ENCODE data around the gene PSMD6. TPM values are rescaled to one million over a fixed set of nuclear protein-coding genes. Genes with fewer than 3 reads are reported as not detected.

Gene PSMD6
- total RNA-seq, 1 donor from 2014 or later = 81.5 TPM

Other genes starting within 250 kb of the PSMD6 start
- not detected in 2 replicates for gene C3orf49, start 204.2 kb downstream of the PSMD6 start, total RNA-seq
- gene THOC7, start 159.7 kb downstream of the PSMD6 start, total RNA-seq = 30.0 and 30.3 TPM in 2 replicates
- gene ATXN7, start 159.6 kb downstream of the PSMD6 start, total RNA-seq = 5.2 and 6.3 TPM in 2 replicates
- gene SCAANT1, start 111.1 kb downstream of the PSMD6 start, total RNA-seq = 1.7 TPM in 1 of 2 replicates, not detected in the other
- 1.6 and 2.6 TPM in 2 replicates for gene PRICKLE2, start 202.0 kb upstream of the PSMD6 start, total RNA-seq

Measured in lung microvascular endothelial cell (primary cell).